GM21737 (cell line): ENCODE results near the gene ZNF516.
"Not testable (repeated sequence)": the region's sequence is repeated elsewhere in the genome, so short reads cannot be mapped to it uniquely, and the experiment has no call there.

Experiments used
- ATAC-seq: cut with Tn5 transposase; IDR thresholded peaks from one replicate; pipeline ENCODE4 v1.9.1; 2021; ENCODE audit warnings: mild to moderate bottlenecking, moderate library complexity; ENCODE audit not compliant: unreplicated experiment

The ZNF516 gene

DNA sequence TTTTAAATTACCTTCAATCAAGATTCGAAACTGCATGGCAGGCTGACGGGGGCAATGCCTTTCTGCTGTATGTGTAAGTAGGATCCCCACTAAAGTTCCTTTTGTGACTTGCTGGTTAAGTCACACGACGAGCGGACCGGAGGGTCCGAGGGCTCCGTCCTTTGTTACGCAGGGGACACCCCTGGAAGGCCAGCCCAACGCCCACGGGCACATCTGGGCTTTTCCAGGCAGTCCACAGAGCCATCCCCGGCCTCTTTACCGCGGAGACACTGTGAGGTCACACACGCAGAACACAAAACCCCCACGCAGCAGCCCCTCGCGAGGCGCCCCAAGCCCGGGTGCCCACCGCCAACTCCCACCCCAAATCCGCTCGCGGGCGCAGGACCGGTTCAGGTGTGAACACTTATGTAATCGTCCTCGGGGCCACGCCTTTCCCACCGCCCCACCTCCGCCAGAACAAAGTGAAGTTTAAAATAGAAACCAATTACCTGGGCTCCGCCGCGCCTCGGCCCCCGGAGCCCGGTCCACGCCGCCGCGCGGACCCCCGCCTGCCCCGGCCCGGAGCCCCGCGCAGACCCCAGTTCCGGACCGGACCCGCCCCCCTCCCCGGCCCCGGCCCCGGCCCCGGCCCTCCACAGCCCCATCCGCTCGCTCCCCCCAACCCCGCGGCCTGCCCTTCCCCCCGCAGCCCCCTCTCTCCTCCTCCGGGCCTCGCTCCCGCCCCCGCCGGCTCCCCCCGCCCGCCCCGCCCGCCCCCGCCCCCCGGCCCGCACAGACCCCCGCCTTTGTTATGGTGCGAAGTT lies 4.2 kb downstream of the ZNF516 start:
- no peak for ATAC-seq

DNA sequence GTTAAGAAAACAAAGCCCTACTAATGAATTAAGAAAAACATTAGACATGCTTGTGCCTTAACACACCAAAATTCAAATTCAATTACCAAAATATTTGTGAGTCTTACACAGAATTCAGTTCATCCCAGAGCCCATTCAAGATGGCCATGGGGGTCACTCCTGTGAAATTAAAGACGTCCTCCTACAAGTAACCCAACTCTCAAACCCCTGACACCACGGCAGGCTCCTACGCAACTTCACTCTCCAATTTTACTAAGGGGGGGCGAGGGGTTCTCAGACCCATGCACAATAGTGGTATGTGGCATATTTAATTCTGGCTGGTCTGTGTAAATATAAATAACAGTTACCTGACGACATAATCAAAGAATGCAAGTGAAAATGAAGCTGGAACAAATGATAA lies 5.0 kb downstream of the ZNF516 start:
- ATAC-seq = no peak

DNA sequence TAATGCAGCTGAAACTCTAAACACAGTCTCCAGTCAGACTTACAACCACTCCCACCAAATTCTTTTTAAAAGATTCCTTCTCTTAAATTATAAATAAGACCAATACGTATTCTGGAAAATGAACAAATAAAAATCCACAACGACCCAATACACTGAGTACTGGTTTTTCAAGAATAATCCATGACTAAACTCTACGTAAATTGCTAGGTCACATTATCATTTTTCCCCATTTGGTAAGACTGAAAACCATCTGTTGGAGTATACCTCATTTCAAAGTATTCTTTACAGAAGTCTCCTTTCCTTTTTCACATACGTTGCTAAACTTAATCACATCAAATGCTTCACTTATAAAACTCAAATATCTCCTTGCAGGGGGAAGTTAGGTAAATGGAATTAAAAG lies 6.0 kb downstream of the ZNF516 start:
- ATAC-seq = no peak

DNA sequence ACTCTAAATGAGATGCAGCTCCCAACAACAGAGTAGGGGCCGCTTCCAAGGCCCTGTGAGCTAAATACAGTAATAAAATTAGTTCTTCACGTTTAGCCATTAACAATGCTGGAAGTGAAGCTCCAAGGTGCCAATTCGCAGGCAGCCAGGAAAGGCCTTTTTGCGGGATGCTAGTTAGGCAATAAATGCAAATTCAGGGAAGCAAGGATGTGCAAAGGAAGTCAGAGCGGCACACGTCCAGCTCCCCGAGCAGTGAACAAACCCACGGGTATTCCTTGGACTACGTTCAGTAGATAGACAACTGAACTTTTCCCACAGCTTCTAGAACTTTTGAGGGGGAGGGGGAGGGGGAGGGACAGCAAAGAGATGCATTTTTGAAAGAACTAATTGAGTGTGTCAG lies 6.9 kb downstream of the ZNF516 start:
- ATAC-seq = no peak

DNA sequence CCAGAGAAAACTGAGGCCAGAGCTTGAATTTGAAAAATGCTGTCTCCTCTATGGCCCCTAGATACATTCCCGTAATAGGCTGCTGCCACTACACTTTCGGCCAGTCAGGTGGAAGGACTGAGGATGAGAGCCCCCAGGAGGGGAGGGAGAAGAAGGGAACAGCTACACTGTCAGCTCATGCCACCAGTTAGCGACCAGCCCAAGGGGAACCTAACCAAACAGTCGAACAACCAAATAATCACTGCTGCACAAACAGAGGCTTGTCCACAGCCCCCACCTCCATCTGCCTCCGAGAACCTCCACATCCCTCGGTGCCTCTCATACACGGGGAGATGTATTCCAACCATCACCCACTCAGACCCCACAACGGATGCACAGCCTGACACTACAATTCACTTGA lies 7.3 kb downstream of the ZNF516 start:
- no peak for ATAC-seq

DNA sequence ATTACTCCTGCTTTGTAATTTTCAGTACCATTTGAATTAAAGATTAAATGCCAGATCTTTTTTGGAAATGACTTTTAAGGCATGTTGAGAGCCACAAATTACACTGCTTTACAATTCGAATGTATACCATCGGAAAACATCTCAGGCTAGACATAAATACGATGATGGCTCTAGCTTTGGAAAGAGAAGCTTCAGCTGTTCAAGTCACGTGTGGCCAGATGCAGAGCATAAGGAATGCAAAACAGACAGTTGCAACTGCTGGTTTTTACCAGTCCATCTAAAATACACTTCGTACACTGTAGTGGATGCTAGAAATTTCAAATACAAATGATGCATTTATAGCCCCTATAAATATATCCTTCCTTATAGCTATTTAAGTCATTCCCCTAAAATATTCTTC lies 8.0 kb downstream of the ZNF516 start:
- ATAC-seq = no peak

DNA sequence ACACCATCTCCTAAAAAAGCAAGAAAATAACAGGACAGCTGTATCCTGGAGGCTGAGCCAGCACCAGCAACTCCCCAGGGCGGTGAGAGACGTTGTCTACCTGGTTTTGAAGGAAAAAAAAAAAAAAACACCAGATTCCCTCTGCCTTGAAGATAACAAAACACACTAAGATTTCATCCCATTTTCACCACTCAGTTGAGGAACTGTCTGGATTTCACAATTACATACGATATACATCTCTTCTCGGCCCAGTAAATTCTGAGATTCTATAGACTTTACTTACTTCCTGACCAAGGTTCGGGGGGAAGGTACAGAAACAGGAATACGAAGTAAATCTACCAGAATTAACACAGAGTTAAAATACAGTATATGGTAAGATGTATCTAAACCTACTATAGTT lies 8.5 kb downstream of the ZNF516 start:
- no peak for ATAC-seq

DNA sequence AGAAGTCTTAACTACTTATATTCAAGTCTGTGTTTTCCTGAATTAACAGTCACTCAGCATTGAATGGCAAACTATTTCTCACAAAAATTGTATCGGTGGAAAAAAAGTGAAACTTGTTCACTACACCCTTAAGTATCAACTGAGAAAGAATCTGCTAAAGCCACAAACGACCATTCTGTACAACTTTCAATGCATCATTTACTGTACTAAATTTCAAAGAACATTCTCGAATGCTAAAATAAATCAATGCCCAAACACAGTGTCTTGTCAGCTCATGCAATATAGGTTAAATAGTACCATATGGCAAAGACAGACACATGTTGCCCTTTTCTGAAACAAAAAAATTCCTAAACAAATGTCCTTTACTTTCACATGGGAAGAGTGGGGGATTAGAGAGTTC lies 9.0 kb downstream of the ZNF516 start:
- no peak for ATAC-seq

DNA sequence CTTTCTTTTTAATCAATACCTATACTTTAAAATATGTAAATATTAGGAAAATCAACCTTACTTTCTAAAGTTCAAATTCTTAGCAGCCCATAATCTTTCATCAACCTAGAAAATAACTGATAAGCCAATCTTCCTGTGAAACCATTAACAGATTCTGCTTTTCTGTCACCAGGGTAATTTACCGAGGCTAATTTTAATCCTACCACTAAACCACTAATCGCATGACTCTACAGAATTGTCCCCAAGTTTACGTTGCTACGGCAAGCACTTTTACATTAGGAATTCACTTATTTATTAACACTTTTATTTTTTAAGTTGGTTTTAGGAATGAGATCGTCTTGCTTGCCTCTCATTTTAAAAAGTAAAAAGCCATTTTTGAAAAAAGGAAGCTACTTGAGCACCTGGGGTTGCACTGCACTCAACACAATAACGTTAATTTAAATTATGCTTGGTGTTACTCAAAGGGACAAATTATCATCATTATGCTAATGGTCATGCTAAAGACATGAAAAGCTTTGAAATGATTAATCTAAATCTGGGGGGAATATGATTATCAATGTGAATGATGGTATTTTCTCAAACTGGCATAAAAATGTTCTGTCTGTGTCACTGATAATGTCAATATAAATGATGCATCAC lies 10.2 kb downstream of the ZNF516 start:
- peak; percentile 60 for ATAC-seq

DNA sequence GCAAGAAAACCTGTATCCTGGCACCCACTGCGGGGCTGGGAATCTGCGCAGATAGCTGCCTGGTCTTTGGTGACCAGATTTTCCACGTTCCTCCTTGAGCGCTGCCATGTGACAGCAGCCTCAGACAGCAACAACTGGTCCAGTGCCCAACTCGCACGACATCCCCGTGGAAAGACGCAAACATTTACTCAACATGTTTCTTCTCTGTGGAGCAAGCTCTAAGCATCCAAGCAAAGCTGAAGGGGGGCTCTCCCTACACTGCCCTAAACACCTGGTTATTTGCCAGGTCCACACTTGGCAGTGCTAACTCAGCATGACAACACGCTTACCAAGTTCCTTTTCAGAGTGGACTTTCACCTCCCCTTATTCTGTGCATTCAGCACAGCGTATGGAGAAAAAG lies 11.3 kb downstream of the ZNF516 start:
- ATAC-seq = no peak

DNA sequence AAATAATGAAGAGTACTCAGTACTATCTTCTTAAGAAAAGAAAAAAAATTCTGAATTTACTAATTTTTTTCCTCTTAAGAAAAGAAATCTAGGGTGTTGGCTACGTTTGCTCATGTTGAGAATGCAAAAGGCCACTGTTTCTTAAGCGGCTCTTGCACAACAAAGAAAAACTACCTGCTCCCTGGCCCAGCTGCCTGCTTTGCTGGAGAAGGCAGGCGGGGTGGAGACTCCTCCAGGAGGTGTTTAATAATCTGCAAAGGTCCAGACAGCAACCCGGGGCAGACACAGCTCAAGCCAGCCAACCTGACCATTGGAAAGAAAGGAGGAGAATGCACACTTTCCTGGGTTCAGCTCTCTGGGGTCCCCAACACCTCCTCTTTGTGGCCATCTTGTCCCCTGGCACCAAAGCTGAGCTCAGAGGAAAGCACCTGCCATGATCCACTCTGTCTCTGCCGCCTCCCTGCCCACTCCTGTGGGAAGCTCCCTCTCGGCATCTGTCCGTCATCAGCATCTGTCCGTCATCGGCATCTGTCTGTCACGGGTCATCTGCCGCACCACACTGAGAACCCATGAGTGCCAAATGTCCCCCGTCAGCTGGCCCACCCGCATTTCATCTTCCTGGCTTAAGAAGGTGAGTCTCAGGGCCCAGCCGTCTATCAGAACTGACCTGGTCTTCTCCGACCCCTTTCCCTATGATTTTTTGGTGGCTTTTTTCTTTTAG lies 11.9 kb downstream of the ZNF516 start:
- no peak for ATAC-seq

DNA sequence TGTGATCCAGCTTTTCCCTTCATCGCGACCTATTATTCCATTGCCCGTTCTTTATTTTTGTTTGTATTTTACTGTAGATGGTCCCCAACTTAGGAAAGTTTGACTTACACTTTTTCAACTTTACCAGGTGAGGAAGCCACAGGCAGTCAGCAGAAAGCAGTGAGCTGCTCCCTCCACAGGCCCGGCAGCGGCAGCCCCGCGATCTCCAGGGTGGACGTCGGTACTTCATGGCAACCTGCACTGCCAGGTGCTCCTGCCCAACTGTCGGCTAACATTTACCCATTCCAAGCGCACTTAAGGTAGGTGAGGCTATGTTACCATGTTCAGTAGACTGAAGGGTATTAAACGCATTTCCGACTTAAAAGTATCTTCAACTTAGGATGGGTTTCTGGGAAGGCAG lies 12.8 kb downstream of the ZNF516 start:
- no peak for ATAC-seq

DNA sequence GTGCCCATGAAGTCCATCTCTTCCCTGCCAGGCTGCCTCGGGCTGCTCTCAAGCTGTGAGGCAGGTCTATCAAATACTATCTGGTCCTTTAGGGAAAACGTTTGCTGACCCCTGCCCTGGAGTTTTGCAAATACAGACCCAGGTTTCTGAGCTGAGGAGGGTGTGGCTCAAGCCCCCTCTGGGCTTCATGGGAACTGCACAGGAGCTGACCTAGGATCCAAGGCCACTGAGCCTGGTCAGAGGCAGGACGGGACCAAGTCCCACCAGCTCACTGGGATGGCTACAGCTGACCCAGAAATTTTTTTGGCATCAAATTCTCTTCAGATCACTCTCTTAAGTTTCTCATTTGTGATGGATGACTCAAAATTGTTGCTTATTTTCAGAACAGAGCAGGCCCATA lies 14.1 kb downstream of the ZNF516 start:
- ATAC-seq = no peak

DNA sequence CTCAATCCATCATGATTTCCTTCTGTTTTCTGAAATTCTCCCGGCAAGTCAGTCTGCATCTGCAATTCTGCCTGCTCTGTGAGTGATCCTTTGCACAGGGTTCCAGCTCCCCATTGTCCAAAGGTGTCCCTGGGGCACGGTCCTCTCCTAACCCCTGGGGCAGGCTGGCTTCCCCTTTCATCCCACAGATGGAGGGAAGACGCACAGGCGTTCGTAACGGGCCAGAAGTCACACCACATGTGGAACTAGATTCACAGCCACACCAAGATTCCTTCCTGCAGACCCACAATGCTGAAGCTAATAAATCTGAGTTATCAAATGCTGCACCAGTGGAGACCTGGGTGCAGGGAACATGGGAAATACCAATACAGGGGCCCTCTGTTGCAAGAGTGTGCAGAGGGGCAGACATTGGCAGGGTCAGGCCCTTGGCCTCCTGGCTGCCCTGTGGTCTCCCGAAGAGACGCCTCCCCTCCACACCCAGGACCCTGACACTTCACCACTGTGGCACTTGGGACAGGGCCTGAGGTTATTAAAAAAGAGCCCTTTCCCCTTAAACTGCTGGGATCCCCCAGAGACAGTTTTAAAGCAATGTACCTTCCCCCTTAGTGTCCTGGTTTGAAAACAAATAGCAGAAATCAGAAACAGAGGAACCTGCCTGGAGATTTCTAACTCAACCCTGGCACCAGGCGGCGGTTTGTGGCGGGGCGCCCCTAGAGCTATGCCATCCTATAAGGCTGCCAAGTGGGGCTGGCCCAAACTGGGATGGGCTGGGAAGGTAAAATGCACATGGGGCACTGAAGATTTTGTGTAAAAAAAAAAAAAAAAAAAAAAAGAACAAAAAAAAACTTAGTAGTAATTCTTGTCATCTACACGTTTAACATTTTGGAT lies 15.4 kb downstream of the ZNF516 start:
- no peak for ATAC-seq

DNA sequence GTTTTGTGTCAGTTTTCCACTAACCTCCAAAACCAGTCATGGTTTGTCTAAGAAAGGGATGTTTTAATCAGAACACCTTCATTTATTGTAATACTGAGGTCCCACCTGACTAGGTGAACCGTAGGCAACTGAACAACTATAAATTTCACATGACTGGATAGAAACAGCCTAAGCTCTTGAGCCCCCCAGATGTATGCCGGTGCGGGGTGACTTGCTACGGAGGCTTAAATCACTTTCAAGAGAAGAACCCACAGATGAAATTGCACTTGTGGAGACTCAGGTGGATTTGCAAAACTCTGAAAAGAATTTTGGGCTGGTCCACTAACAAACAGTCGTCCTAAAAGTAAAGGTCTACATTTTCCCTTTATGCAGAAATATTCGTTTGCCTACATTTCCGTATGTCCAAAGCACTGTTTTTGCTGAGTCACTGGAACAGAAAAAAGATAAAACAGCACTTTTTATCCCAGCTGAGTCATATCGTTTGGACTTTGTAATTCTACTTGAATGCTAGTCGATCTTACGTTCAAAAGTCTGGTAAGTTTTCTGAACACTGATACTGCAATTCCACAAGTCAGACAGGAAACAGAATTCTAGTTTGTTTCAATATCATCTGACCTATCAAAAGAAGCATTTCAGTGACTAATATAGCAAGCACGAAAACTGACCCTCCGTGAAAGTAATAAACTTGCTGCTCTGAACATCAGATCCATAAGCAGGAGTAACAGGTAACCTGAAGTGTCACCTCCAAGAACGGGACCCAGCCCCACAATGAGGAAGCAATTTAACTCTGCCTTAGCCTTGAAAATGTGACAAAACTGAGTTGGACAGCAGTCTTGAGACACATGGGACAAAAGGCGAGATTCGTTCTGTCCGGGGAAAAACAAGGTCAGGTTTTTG lies 18.1 kb downstream of the ZNF516 start:
- peak; percentile 64 for ATAC-seq

DNA sequence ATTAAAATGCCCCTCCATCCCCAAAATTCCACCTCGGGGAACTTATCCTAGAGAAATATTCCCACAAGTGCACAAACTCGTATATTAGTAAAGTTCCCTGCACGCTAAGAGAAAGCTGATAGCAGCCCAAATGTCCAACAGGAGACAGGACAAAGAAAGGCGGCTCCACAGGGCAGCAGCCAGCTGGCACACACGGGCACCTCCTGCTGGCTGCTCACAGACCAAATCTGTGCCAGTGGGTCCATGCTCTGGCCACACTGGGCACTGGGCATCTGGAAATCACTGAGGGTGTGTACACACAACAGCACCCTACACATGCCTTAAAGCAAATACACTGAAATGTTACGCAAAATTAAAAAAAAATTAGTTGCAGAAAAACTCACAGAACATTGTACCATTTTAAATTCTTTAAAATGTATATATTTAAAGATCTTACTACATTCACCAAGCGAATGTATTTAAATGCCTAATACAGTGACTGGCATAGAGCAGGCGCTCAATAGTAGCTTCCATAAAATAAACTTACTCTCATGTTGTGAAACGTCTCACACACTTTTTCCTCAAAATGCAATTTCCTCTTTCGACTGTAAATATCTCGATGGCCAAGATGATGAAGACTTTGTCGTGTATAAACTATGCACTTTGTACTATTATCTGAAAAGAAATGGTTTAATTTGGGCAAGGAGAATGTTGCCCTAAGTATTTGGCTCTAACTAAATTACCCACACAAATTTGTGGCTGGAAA lies 19.4 kb downstream of the ZNF516 start:
- ATAC-seq = no peak

DNA sequence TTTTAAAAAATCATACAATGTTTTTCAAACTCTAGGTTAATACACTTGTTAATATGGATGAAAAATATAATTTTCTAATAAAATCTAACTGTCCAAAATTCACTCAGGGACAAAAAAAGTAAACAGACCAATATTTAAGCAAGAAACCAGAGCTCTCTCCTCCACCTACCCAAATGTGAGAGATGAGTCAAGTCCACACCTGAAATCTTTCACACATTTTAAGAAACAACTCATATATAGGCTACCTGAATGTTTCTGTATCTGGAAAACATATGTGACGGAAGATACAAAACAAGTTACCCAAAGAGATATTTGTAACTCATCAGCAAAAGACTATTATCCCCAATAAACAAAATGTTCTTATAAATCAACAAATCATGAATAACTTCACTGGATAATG lies 20.2 kb downstream of the ZNF516 start:
- ATAC-seq = no peak

DNA sequence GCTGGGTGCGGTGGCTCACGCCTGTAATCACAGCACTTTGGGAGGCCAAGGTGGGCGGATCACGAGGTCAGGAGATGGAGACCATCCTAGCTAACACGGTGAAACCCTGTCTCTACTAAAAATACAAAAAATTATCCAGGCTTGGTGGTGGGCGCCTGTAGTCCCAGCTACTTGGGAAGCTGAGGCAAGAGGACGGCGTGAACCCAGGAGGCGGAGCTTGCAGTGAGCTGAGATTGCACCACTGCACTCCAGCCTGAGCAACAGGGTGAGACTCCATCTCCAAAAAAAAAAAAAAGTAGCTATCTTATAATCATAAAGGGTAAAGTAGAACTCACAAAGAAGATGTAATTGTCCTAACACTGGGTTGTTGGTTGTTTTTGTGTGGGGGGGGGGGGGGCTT lies 21.5 kb downstream of the ZNF516 start:
- ATAC-seq = not testable (repeated sequence)

DNA sequence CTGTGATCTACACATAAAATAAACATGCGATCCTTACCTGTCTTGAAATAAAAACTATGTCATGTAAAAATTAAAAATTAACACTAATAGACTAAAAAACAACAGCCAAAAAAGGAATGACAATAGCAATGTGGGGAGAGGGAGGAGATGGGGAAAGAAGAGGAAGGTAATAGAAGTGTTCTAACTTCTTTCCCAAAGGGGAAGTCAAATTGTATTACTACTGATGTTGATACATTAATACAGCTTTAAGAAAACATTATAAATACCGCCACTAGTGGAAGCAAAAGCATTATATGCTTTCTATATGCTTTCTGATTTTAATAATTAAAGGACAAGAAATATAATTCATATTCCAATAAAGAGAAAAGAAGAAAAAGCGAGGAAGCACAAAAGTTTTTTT lies 22.2 kb downstream of the ZNF516 start:
- no peak for ATAC-seq
